ENCODE results near the gene THOC7.

The THOC7 gene

DNA sequence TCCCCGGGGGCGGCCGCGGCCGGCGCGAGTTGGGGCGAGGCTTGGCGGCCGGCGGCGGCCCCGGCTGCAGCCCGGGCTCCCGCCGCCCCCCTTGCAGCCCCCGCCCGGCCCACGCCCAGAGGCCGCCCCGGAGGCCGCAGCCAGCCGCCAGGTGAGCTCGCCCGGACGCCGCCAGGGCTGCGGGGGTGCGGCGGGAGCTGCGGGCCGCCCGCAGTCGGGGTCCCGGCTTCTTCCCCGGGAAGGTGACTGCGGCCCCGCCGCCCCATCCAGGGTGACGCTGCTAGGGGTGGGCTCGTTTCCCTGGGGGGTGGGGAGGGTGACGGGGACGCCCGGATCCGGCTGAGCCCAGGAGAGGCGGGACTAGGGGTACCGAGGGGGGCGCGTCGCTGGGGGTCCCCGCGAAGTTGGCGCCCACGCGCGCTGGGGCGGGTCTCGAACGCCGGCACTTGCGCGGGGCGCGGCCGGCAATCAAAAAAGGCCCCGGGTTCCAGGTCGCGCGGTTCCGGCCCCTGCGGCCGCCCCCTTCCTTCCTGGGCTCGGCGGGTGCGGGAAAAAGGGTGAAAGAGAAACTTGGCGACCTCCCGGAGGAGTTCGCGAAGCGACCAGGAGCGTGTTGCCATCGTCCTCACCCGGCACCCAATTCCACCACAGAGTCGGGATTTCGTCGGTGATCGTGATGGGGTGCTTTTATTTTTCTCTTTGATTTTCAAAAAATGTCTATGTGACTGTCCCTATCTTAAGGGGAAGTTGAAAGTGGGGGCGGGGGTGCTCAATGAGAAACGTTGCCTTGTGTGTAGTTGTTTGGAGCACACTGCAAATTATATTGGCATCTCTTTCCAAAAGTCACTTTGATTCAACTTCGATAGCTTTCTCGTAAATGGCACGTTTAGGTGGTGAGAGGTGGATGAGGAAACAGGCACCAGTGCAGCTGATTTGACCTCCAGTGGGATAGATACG is 681 bp upstream of the THOC7 start:
- TF ChIP-seq, protein P1, sequence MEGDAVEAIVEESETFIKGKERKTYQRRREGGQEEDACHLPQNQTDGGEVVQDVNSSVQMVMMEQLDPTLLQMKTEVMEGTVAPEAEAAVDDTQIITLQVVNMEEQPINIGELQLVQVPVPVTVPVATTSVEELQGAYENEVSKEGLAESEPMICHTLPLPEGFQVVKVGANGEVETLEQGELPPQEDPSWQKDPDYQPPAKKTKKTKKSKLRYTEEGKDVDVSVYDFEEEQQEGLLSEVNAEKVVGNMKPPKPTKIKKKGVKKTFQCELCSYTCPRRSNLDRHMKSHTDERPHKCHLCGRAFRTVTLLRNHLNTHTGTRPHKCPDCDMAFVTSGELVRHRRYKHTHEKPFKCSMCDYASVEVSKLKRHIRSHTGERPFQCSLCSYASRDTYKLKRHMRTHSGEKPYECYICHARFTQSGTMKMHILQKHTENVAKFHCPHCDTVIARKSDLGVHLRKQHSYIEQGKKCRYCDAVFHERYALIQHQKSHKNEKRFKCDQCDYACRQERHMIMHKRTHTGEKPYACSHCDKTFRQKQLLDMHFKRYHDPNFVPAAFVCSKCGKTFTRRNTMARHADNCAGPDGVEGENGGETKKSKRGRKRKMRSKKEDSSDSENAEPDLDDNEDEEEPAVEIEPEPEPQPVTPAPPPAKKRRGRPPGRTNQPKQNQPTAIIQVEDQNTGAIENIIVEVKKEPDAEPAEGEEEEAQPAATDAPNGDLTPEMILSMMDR (IDR thresholded peaks at IDR 0.05; ENCODE audit: low read depth, low read length): no peak
- peaks cover 11% of the 10 kb centered on the region; the same call in 1 of the 2 replicates for H4K20me1 ChIP-seq (ENCODE audit: insufficient read depth, low read length)
- peaks cover 97% of the 10 kb centered on the region for H3K79me2 ChIP-seq (ENCODE audit: low read length)
- H3K4me1 ChIP-seq (ENCODE audit: low read length): peaks cover 28% of the 10 kb centered on the region
- H3K36me3 ChIP-seq (replicated peaks; ENCODE audit: low read depth, low read length): peaks cover 11% of the 10 kb centered on the region
- peak overlapping the region; percentile 85 for H3K4me3 ChIP-seq (ENCODE audit: low read length)
- H3K9me3 ChIP-seq (ENCODE audit: insufficient read depth, low read length): no peaks in the 10 kb centered on the region
- H2AFZ ChIP-seq (ENCODE audit: low read depth, low read length): peak overlapping the region; percentile 62; the same call in 1 of the 2 replicates
- peak overlapping the region; percentile 91 for H3K9ac ChIP-seq (ENCODE audit: low read length)
- H3K4me2 ChIP-seq (ENCODE audit: low read length): peak overlapping the region; percentile 90
- peak overlapping the region; percentile 71 for H3K27ac ChIP-seq (ENCODE audit: low read length)
- no peaks in the 10 kb centered on the region for H3K27me3 ChIP-seq (ENCODE audit: low read depth, low read length)

DNA sequence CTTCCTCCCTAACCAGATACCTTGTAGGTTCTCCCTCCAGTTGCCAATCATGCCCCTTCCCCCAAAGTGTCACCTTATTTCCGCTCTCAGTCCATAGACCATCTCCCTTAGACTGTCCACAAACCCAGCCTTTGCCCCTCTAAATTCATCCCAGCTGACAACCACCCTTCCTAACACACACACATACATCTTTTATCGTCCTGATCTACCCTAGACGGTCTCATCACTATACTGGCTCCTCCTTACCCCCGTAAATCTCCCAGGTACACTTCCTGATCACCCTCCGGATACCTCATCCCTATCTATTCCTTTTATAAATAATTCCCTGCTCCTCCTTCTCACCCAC is 828 bp downstream of the THOC7 start:
- Histone ChIP-seq H3K4me1 (ENCODE audit: low read length) (peaks cover 14% of the 10 kb centered on the region), H3K4me2 (ENCODE audit: low read length) (peak overlapping the region; percentile 97), H4K20me1 (ENCODE audit: insufficient read depth, low read length) (peaks cover 11% of the 10 kb centered on the region; the same call in 1 of the 2 replicates), H3K9me3 (ENCODE audit: insufficient read depth, low read length) (no peaks in the 10 kb centered on the region), H3K27me3 (ENCODE audit: low read depth, low read length) (no peaks in the 10 kb centered on the region), H2AFZ (ENCODE audit: low read depth, low read length) (peak overlapping the region; percentile 93; the same call in 1 of the 2 replicates), H3K9ac (ENCODE audit: low read length) (peak overlapping the region; percentile 99), H3K27ac (ENCODE audit: low read length) (peak overlapping the region; percentile 70), H3K79me2 (ENCODE audit: low read length) (peaks cover 97% of the 10 kb centered on the region), H3K36me3 (replicated peaks; ENCODE audit: low read depth, low read length) (peaks cover 5% of the 10 kb centered on the region), H3K4me3 (ENCODE audit: low read length) (peak overlapping the region; percentile 99)
- TF ChIP-seq, protein P1 (IDR thresholded peaks at IDR 0.05; ENCODE audit: low read depth, low read length): no peak
- no peak for TF ChIP-seq EZH2phosphoT487 (IDR thresholded peaks at IDR 0.05; ENCODE audit: low read depth)

DNA sequence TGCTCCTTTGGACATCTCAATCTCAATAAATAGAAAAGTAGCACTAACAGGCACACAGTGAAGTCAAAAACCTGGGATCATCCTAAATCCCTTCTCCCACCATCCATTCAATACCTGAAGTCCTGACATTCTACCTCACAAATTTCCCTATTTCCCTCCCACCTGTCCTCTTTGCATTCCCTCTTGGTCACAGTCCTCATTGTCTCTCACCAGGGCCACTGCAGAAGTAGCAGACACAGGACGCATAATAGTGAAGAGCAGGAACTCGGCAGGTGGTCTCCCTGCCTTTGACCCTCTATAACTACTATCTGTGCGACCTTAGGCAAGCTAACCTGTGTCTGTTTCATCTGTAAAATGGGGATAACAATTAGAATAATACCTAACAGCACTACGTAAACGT is 2.3 kb downstream of the THOC7 start:
- Histone ChIP-seq H3K27me3 (ENCODE audit: low read depth, low read length) (no peaks in the 10 kb centered on the region), H3K4me2 (ENCODE audit: low read length) (no peak overlapping the region), H3K9me3 (ENCODE audit: insufficient read depth, low read length) (no peaks in the 10 kb centered on the region), H3K4me3 (ENCODE audit: low read length) (no peak overlapping the region), H3K36me3 (replicated peaks; ENCODE audit: low read depth, low read length) (no peaks in the 10 kb centered on the region), H3K4me1 (ENCODE audit: low read length) (peaks cover 14% of the 10 kb centered on the region), H4K20me1 (ENCODE audit: insufficient read depth, low read length) (peaks cover 17% of the 10 kb centered on the region; the same call in 1 of the 2 replicates), H3K9ac (ENCODE audit: low read length) (no peak overlapping the region), H3K79me2 (ENCODE audit: low read length) (peaks cover 98% of the 10 kb centered on the region), H3K27ac (ENCODE audit: low read length) (no peak overlapping the region), H2AFZ (ENCODE audit: low read depth, low read length) (no peak overlapping the region)
- TF ChIP-seq, protein P1 (IDR thresholded peaks at IDR 0.05; ENCODE audit: low read depth, low read length): no peak
- TF ChIP-seq EZH2phosphoT487 (IDR thresholded peaks at IDR 0.05; ENCODE audit: low read depth): no peak

DNA sequence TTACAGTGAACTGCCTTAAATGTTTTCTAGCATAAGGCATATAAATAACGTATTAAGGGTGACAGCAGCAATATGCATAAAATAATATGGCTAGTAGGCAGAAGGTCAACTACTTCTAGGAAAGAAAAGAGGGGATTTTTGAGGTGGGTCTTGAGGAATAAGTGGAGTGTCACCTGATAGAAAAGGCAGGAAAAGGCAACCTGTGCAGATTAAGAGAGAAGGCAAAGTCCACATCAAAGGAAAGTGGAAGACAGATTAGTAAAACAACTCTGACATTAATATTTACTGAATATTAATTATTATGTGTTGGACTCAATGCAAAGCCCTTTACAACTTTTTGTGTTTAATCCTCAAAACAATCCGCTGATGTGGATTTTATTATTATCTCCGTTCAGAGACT is 2.8 kb downstream of the THOC7 start:
- Histone ChIP-seq H4K20me1 (ENCODE audit: insufficient read depth, low read length) (peaks cover 17% of the 10 kb centered on the region; the same call in 1 of the 2 replicates), H3K27me3 (ENCODE audit: low read depth, low read length) (no peaks in the 10 kb centered on the region), H3K27ac (ENCODE audit: low read length) (no peak overlapping the region), H3K9ac (ENCODE audit: low read length) (no peak overlapping the region), H3K36me3 (replicated peaks; ENCODE audit: low read depth, low read length) (no peaks in the 10 kb centered on the region), H2AFZ (ENCODE audit: low read depth, low read length) (no peak overlapping the region), H3K4me2 (ENCODE audit: low read length) (no peak overlapping the region), H3K4me1 (ENCODE audit: low read length) (peaks cover 14% of the 10 kb centered on the region), H3K4me3 (ENCODE audit: low read length) (no peak overlapping the region), H3K9me3 (ENCODE audit: insufficient read depth, low read length) (no peaks in the 10 kb centered on the region), H3K79me2 (ENCODE audit: low read length) (peaks cover 98% of the 10 kb centered on the region)
- TF ChIP-seq EZH2phosphoT487 (IDR thresholded peaks at IDR 0.05; ENCODE audit: low read depth): no peak
- TF ChIP-seq, protein P1 (IDR thresholded peaks at IDR 0.05; ENCODE audit: low read depth, low read length): no peak
